Brain microvascular endothelial cell (primary cell): ENCODE measurements around the gene MDGA2.

Experiments used
- DNase-seq: peaks from one replicate; pipeline ENCODE4 v3.0.0-alpha.2; 2020
- H3K27ac ChIP-seq: fragments of 250-450 bp; sonication (Bioruptor Pico); 2 replicates; pipeline ENCODE4 v1.5.1; 2020; ENCODE audit warnings: mild to moderate bottlenecking, moderate library complexity
- H3K27me3 ChIP-seq: fragments of 250-450 bp; sonication (Bioruptor Pico); replicated peaks from 2 replicates; pipeline ENCODE4 v1.5.1; 2020; ENCODE audit warnings: mild to moderate bottlenecking
- H3K36me3 ChIP-seq: fragments of 250-450 bp; sonication (Bioruptor Pico); replicated peaks from 2 replicates; pipeline ENCODE4 v1.5.1; 2020; ENCODE audit warnings: mild to moderate bottlenecking
- H3K4me3 ChIP-seq: 2 replicates; pipeline ENCODE4 v1.5.1; 2011; ENCODE audit warnings: low read depth, mild to moderate bottlenecking, control low read depth, low read length, moderate library complexity
- in situ Hi-C: cut with HindIII; loops from 2 replicates; pipeline ENCODE4 v1.10.0; 2017; ENCODE audit warnings: low sequenced_read_pairs, low pct_ligation_motif_present
- TF ChIP-seq, protein P1 (sequence below): IDR thresholded peaks from 2 replicates; pipeline ENCODE4 v1.5.1; 2011; ENCODE audit warnings: low read depth, mild to moderate bottlenecking, moderate library complexity, low read length, control low read depth, inconsistent platforms; ENCODE audit errors: missing control alignments

The MDGA2 gene

DNA sequence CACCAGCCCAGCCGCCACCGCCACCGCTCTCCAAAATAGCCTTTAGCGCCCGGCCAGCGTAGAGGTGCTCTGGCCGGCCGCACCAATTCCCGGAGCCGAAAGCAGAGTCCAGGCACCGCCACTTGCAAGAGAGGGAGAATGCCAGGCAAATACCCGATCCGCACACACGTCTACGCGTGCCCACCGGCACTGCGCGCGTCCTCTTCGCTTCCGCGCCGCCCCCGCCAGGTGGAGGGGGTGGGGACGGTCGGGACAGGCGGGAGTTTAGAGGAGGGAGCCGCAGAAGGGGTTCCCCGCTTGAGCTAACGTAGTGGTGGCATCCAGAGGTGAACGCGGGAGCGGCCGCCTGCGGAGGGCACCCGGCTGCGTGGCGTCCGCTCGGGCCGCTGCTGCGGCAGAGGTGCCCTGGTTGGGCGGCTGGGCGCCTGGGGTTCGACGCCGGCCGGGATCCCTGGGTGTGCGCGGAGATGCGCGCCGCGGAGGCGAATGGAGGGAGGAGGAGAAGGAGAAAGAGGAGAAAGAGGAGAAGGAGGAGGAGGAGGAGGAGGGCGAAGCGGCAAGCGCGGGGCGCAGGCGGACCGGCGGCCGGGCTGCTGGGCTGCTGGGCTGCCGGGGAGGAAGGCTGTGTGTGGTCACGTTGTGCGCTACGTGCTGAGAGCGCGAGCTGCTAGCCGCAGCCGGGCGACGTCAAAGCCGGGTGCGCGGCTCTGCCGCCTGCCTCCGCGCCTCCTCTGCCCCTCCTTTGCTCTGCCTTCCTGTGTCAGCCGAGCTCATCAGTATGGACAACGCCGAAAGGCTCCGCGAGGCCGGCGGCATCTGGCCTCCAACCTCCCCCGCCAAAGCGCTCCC, at the start of gene MDGA2:
Gene MDGA2 (minus strand): TSS at position 140 of the 849 bp plus-strand sequence.
- H3K4me3 ChIP-seq: peak within 1 kb of the TSS; percentile 59
- in situ Hi-C loops: no loop called here
- peak; percentile 26 for DNase-seq

GRCh38 chr14:47722929-47723693, 47.7 kb upstream of the MDGA2 start:
- TF ChIP-seq, protein P1, sequence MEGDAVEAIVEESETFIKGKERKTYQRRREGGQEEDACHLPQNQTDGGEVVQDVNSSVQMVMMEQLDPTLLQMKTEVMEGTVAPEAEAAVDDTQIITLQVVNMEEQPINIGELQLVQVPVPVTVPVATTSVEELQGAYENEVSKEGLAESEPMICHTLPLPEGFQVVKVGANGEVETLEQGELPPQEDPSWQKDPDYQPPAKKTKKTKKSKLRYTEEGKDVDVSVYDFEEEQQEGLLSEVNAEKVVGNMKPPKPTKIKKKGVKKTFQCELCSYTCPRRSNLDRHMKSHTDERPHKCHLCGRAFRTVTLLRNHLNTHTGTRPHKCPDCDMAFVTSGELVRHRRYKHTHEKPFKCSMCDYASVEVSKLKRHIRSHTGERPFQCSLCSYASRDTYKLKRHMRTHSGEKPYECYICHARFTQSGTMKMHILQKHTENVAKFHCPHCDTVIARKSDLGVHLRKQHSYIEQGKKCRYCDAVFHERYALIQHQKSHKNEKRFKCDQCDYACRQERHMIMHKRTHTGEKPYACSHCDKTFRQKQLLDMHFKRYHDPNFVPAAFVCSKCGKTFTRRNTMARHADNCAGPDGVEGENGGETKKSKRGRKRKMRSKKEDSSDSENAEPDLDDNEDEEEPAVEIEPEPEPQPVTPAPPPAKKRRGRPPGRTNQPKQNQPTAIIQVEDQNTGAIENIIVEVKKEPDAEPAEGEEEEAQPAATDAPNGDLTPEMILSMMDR: no peak
- no peak overlapping the region for H3K27ac ChIP-seq

More for the DNA sequence above, at the start of gene MDGA2:
- Histone ChIP-seq H3K36me3 (no peaks in the 10 kb centered on the region), H3K27ac (no peak within 1 kb of the TSS), H3K27me3 (peaks cover 4% of the 10 kb centered on the region)
- TF ChIP-seq, protein P1: no peak

GRCh38 chr14:47720281-47720680, 44.9 kb upstream of the MDGA2 start:
- in situ Hi-C loops: no loop called here
- no peaks in the 10 kb centered on the region for H3K27me3 ChIP-seq
- TF ChIP-seq, protein P1: no peak

More at GRCh38 chr14:47722929-47723693, 47.7 kb upstream of the MDGA2 start:
- no peaks in the 10 kb centered on the region for H3K36me3 ChIP-seq
- in situ Hi-C loops: no loop called here
- H3K4me3 ChIP-seq: no peak overlapping the region
- no peak for DNase-seq
- H3K27me3 ChIP-seq: no peaks in the 10 kb centered on the region

DNA sequence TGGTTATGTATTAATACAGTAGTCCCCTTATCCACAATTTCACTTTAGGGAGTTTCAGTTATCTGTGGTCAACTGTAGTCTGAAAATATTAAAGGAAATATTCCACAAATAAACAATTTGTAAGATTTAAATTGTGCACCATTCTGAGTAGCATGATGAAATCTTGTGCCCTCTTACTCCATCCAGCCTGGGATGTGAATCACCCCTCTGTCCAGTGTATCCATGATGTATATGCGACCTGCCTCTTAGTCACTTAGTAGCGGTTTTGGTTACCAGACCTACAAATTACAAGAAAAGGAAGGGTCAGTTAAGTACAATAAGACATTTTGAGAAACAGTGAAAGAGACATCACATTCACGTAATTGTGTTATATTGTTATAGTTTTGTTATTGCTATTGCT, 39.9 kb upstream of the MDGA2 start:
- Histone ChIP-seq H3K27me3 (no peaks in the 10 kb centered on the region), H3K4me3 (no peak overlapping the region), H3K36me3 (no peaks in the 10 kb centered on the region), H3K27ac (peak overlapping the region; percentile 42)
- DNase-seq: peak; percentile 57
- in situ Hi-C loops: no loop called here
- TF ChIP-seq, protein P1: no peak

More at GRCh38 chr14:47720281-47720680, 44.9 kb upstream of the MDGA2 start:
- H3K4me3 ChIP-seq: no peak overlapping the region
- no peaks in the 10 kb centered on the region for H3K36me3 ChIP-seq
- H3K27ac ChIP-seq: no peak overlapping the region
- DNase-seq: no peak

GRCh38 chr14:47710581-47710980, 35.2 kb upstream of the MDGA2 start:
- Histone ChIP-seq H3K27ac (no peak overlapping the region), H3K4me3 (no peak overlapping the region), H3K36me3 (no peaks in the 10 kb centered on the region), H3K27me3 (no peaks in the 10 kb centered on the region)
- TF ChIP-seq, protein P1: no peak
- in situ Hi-C loops: no loop called here
- DNase-seq: no peak
